Mammary epithelial cell (primary cell): ENCODE results near the gene MTMR10.

Experiments used
- EZH2 ChIP-seq: IDR thresholded peaks from 2 replicates; pipeline ENCODE4 v1.6.1; 2012; ENCODE audit warnings: low read length, inconsistent platforms, borderline replicate concordance
- TF ChIP-seq, protein P1 (sequence below), 2 donors: IDR thresholded peaks in 1 of 2; conservative IDR thresholded peaks in 1 of 2; 2 replicates each; pipeline ENCODE4 v1.5.1; 2011 to 2012; ENCODE audit warnings: inconsistent platforms in 2 of 2, low read length in 2 of 2, mild to moderate bottlenecking in 2 of 2, control low read depth in 1 of 2, low read depth in 1 of 2; ENCODE audit not compliant: insufficient read depth in 1 of 2; ENCODE audit errors: extremely low read depth in 1 of 2

DNA sequence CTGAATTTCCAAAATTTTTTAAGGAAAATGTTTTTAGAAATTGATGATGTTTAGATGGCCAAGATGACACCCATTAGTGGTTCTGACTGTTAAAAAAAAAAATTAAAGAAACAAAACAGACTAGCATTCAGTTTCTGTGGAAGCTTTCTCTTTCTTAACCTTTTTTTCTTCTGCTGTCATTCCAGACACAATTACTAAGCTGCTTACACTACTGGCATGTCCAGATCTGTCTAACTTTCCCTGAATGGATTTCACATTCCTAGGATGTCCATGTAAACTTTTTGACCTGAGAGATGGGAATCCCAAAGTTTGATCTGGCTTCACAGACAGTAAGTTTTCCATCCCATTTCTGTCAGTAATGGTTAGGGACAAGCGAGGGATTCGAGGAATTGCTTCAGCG lies 10.3 kb upstream of the MTMR10 start:
- TF ChIP-seq, protein P1, sequence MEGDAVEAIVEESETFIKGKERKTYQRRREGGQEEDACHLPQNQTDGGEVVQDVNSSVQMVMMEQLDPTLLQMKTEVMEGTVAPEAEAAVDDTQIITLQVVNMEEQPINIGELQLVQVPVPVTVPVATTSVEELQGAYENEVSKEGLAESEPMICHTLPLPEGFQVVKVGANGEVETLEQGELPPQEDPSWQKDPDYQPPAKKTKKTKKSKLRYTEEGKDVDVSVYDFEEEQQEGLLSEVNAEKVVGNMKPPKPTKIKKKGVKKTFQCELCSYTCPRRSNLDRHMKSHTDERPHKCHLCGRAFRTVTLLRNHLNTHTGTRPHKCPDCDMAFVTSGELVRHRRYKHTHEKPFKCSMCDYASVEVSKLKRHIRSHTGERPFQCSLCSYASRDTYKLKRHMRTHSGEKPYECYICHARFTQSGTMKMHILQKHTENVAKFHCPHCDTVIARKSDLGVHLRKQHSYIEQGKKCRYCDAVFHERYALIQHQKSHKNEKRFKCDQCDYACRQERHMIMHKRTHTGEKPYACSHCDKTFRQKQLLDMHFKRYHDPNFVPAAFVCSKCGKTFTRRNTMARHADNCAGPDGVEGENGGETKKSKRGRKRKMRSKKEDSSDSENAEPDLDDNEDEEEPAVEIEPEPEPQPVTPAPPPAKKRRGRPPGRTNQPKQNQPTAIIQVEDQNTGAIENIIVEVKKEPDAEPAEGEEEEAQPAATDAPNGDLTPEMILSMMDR (conservative IDR thresholded peaks at IDR 0.05 in 1 of 2, IDR thresholded peaks at IDR 0.05 in 1 of 2; ENCODE audit: extremely low read depth in 1 of 2, insufficient read depth in 1 of 2, low read depth in 1 of 2, low read length in 2 of 2), result no peak
- no peak for TF ChIP-seq EZH2
